Endothelial cell of hepatic sinusoid (primary cell): ENCODE data around the gene KCNIP3.

ENCODE experiments used
- in situ Hi-C: cut with HindIII; loops from 2 replicates; pipeline ENCODE4 v1.10.0; 2017; ENCODE audit warnings: low sequenced_read_pairs

KCNIP3 gene

GRCh38 chr2:95296880-95297487 is at the start of gene KCNIP3:
Gene KCNIP3 (plus strand): TSS chr2:95297347. CDS start chr2:95297439, 92 bp downstream.
- in situ Hi-C loops, result no loop called here

GRCh38 chr2:95258271-95258670 is 38.9 kb upstream of the KCNIP3 start:
- in situ Hi-C loops, result no loop called here

GRCh38 chr2:95260028-95261023 is 36.8 kb upstream of the KCNIP3 start:
- in situ Hi-C loops, result no loop called here

DNA sequence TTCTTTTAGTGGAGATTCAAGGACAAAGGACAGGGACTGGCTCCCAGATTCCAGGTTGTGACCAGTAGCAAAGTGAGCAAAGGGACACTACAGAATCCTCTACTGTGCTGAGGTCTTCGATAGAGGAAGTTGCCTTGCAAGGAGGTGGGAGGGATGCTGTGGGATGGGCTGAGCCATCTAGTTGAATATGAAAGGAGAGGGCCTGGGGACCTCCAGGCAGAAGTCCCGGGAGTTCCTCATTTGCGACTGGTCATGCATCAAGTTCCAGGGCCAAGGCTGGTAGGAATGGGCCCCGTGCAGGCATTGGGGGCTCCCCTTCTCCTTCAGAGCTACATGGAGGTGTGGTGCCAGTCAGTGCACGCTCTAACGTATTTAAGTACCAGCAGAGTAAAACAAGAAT is 35.5 kb upstream of the KCNIP3 start:
- in situ Hi-C loops, result no loop called here

DNA sequence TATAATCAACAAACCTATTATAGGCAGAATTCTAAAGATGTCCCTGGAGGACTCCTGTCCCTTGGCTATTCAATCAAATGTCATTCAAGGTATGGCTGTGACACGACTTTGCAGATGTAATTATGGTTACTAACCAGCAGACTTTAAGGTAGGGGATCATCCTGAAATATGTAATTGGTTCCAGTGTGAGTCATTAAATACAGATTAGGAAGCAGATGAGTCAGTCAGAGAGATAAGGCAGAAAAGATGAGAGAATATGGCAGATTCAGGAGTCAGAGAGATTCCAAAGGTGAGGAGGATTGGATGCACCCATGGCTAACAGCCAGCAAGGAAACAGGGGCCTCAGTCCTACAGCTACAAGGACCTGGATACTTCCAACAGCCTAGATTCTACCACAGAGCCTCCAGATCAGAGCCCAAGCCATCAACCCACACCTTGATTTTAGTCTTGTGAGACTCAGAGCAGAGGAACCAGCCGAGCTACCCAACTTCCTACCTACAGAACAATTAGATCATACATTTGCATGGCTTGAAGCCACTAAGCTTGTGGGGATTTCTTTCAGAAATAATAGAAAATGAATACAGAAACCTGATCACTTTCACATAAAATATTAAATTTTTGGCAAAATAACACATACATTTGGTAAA is 34.1 kb upstream of the KCNIP3 start:
- in situ Hi-C loops, result no loop called here

DNA sequence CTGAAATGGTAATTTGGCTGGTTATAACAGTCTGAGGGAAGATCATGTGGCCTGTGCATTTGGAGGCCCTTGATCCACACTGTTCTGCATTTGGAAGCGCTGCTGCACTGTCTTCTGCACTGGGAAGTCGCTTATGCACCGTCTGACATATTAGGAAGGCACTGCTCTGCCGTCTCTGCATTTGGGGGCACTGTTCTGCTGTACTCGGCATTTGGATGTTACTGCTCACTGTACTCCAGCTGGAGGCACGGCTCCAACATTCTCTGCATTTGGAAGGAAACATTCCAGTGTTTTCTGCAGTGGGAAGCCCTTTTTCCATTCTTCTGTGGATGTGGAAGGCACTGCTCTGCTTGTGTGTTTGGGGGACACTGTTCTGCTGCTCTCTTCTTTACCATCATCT is 32.5 kb upstream of the KCNIP3 start:
- in situ Hi-C loops, result no loop called here

GRCh38 chr2:95265182-95265581 is 32.0 kb upstream of the KCNIP3 start:
- in situ Hi-C loops, result no loop called here

DNA sequence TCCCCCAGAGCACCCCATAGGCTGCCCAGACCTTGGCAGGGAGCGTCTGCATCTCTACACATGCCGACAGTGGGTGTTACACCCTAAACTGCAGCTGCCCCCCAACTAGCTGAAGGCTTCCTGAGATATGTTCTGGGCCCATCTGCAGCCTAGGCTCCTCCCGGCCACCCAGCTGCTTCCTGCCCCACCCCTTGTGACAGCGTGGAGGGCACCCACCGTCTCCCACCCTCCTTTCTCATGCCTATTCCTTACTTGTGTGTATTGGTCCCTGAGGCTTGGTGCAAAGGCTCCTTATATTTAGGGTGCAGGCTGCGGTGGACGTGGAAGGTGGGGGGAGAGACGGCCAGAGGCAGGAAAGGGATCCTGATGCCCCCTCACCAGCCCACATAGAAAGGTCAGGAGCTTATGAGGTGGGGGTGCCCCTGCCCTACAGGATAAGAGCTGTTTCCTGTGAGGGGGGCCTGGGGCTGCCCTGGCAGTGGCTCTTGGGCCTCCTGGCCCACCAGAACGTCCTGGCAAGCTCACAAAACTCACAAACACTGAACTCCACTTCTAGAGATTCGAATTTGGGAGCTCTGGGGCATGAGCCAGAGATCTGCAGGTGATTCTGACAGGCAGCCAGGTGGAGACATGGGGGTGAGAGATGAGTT is 30.2 kb upstream of the KCNIP3 start:
- in situ Hi-C loops, result no loop called here

GRCh38 chr2:95267458-95268210 is 29.5 kb upstream of the KCNIP3 start:
- in situ Hi-C loops, result no loop called here

GRCh38 chr2:95268211-95269035 is 28.7 kb upstream of the KCNIP3 start:
- in situ Hi-C loops, result no loop called here

- in situ Hi-C loops, result no loop called here
Observed at GRCh38 chr2:95269036-95269680, 28.0 kb upstream of the KCNIP3 start.

DNA sequence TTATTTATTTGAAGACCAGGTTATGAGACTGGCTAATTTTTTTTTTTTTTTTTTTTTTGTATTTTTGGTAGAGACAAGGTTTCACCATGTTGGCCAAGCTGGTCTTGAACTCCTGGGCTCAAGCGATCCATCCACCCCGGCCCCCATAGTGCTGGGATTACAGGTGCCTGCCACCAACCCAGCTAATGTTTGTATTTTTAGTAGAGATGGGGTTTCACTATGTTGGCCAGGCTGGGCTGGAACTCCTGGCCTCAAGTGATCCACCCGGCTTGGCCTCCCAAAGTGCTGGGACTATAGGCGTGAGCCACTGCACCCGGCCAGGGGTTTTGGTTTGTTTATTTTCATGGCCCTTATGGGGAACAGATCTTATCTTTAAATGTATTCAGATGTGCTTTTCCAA is 27.4 kb upstream of the KCNIP3 start:
- in situ Hi-C loops, result loop anchor here (5.0 kb wide), 1 partner anchor 43 kb away; no protein-coding TSS in a partner anchor

GRCh38 chr2:95270541-95271081 is 26.5 kb upstream of the KCNIP3 start:
- in situ Hi-C loops, result loop anchor here (5.0 kb wide), 1 partner anchor 42 kb away; no protein-coding TSS in a partner anchor

DNA sequence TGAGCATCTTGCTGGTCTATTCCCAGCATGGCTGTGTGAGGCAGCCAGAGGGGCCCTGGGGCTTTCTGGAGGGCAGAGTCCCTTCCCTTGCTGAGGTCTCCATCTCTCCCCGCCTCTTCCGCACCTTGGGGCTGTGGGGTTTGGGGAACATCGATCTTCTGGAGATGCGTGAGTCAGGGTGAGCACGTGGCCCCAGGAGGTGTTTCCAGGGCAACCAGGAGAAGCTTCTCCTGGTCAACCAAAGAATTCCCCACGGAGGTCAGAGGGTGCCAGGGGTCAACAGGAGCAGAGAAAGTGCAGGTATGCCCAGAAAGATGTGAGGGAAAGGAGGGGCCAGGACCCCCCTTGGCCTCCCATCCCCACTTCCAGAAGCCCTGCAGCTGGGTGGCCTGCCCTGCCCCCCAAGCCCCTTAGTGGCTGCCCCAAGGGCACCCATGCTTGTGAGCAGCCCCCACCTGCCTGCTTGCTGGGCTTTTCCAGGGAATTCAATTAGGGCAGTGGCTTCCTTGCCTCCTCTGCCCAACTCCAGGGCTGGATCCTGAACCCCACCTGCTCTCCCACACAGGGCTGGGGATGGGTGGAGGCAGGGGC is 25.7 kb upstream of the KCNIP3 start:
- in situ Hi-C loops, result loop anchor here (5.0 kb wide), 1 partner anchor 41 kb away; no protein-coding TSS in a partner anchor

DNA sequence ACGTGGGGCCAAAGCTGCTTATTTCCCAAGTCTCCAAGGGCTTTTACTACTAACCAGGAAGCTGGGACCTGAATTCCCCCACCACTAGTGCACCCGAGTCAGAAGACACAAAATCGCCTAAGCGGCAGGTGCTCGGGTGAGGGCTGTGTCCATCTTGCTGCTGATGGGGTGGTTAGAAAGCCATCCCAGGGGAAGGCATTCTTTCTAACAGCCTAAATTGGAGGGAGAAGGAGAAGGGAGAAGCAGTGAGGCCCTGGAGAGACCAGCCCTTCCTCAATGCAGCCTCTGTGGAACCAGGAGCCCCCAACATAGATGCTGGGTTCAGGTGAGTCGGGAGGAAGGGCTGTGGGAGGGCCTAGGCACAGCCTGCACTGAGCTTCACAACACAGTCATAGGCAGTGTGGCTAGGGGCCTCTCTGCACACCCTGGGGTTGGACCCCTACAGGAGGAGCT is 24.8 kb upstream of the KCNIP3 start:
- in situ Hi-C loops, result loop anchor here (5.0 kb wide), 1 partner anchor 40 kb away; no protein-coding TSS in a partner anchor

DNA sequence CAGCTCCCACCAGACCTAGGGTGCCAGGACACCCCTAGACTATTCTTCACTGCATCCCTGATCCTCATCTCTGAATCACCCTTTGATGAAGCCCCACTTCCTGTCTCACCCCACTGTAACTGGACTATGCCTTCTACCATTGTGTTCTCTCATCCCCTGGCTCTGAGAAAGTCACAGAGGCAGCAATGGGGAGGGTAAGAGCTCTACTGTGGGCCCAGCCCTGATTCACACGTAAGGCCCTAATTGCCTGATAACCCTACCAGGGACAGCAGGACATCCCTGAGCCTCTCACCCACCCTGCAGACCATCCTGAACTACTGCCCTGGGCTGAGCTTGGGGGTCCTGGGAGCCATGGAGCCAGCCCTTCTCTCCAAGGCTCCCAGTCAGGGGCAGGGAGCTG is 24.4 kb upstream of the KCNIP3 start:
- in situ Hi-C loops, result loop anchor here (5.0 kb wide), 1 partner anchor 40 kb away; no protein-coding TSS in a partner anchor

- in situ Hi-C loops, result loop anchor here (5.0 kb wide), 1 partner anchor 39 kb away; no protein-coding TSS in a partner anchor
Observed at GRCh38 chr2:95273566-95274290, 23.4 kb upstream of the KCNIP3 start.
